Effector CD8-positive, alpha-beta T cell (primary cell): ENCODE data around the gene TNFRSF8.
A peak's percentile ranks its signal among the peaks of the same experiment; 100 is the strongest.

ENCODE experiments used
- DNase-seq: peaks from one replicate; lab custom pipeline; 2025; lab: John Stamatoyannopoulos, UW

Gene TNFRSF8

DNA sequence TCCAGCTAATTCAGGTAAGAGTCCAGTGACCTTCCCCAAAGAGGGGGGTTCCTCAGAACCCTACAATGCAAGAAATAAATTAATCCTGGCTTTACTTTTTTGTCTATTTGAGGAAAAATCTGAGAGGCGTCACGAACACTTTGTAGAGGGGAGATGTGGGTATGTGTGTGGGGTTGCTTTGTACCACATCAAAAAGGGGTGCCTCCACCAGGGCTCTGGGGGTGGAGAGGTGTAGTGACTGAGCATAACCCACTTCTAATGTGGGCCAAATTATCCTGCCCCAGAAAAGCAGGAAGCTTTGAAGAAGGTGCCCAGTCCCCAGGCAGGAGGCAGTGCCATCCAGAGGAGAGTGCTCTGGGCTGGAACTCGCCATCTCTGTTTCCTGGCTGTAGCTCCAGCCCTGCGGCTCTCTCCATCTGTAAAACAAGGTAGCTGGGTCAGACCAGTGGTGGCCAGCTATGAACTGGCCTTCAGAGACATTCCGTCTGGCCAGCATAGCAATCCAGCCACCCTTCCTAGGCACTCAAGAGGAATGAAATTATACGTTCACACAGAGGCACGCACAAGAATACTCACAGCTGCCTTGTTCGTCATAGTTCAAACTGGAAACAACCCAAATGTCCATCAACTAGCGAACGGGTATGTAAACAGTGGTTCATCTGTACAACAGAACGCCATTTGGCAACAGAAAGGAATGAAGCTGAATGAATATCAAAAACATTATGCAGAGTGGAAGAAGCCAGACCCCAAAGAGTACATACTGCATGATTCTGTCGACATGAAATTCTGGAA lies 58.3 kb downstream of the TNFRSF8 start:
- no peak for DNase-seq

- no peak for DNase-seq
Measured at GRCh38 chr1:12123172-12123571, 60.1 kb downstream of the TNFRSF8 start.

DNA sequence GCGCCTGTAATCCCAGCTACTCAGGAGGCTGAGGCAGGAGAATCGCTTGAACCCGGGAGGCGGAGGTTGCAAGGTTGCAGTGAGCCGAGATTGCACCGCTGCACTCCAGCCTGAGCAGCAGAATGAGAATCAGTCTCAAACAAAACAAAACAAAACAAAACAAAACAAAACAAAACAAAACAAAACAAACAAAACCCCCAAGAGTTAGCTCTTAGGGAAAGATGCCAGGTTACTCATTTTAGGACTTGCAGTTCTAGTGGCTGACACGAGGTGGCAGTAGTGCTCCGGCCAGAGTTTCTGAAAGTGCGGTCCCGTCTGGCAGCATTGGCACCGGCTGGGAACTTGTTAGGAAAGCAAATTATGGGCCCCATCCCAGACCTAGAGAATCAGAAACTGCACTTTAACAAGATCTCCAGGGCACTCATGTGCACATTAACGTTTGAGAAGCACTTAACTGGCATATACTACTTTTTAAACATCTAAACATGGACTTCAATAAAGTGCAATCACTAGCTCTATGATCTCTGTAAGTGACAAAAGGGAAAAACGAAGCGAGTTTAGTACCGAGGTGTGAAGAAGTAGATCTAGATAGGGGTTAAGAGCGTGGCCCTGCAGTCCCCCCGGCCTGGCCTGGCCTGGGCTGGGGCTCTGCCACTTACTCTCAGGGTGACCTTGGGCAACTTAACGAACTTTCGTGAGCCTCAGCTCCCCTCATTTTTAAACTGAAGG lies 61.8 kb downstream of the TNFRSF8 start:
- peak; percentile 71 for DNase-seq

DNA sequence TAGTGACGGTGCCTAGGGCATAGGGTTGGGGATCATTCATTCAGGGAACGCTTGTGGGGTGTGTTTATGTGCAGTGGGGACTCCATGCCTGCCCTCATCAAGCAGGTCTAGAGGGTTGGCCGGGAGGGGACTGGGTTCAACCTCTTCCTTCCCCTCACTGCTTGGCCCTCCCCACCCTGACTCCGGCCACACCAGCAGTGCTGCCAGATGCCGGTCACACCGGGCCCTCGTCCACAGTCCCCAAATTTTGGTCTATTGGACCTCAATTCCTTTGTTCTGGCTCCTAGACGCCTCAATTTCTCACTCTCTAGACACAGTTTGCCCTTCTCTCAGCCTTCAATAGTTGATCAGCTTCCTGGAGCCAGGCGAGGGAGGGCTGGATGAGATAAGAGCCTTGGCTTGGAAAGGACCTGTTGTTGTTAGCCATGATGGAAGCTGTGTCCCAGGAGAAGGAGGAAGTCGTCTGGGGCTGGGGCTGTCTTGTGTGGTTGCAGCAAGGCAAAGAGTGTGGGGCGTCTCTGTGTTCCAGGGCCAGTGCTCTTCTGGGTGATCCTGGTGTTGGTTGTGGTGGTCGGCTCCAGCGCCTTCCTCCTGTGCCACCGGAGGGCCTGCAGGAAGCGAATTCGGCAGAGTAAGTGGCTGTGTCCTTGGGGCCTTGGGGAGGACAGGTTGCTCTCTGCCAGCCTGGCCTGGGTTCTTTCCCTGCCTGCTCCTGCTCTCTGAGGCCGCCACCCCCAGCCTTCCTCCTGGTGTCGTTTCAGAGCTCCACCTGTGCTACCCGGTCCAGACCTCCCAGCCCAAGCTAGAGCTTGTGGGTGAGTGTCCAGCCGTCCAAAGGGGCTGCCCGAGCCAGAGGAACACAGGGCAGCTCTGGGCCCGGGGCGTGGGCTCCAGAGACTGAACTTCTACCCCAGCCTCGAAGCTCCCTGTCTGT lies 62.6 kb downstream of the TNFRSF8 start:
- DNase-seq, result no peak

- no peak for DNase-seq
Measured at GRCh38 chr1:12126781-12127180, 63.7 kb downstream of the TNFRSF8 start.

- DNase-seq, result no peak
Measured at GRCh38 chr1:12127206-12127810, 64.2 kb downstream of the TNFRSF8 start.

GRCh38 chr1:12128120-12128519 lies 65.0 kb downstream of the TNFRSF8 start:
- no peak for DNase-seq

DNA sequence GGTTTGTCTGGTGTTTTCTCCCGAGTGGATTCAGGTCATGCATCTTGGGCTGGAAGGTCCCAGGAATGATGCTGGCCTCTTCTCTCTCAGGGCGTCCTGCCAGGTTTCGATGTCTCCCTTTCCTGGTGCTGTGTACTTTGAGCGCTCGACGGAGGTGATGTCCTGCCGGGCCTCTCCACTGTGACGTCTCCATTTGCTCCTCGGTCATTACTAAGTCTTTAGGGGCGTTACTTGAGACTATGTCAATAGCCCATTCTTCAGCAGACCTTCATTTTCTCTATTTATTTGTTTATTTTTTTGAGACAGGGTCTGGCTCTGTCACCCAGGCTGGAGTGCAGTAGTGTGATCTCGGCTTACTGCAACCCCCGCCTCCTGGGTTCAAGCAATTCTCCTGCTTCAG lies 66.5 kb downstream of the TNFRSF8 start:
- DNase-seq, result no peak

DNA sequence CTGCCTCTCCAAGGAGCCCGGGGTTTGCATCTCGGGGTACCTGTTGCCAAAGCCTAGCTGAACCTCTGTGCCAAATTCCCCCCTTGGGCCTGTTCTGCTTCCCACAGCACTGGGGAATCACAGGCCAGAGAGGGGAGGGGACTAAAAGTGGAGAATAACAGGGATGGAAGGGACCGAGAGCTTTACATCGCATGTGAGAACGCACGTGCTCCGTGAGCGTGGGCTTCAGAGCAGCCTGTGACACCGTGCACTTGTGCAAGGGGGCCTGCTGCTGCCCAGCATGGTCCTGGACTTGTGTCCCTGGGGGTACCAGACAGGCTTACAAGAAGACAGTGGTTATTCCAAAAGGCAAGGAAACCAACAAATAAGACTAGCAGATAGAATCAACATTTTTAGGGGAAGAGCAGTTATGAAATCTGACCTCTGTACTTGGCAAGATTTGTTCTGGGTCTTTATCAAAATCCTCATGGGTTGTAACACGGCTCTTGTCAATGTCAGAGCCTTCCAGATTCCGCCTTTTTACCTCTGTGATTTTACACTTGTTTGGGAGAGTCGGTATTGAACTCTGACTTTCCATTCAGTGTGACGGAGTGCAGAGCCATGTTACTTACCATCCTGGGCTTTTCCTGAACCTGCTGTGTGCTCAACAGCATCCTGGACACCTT lies 67.5 kb downstream of the TNFRSF8 start:
- no peak for DNase-seq

DNA sequence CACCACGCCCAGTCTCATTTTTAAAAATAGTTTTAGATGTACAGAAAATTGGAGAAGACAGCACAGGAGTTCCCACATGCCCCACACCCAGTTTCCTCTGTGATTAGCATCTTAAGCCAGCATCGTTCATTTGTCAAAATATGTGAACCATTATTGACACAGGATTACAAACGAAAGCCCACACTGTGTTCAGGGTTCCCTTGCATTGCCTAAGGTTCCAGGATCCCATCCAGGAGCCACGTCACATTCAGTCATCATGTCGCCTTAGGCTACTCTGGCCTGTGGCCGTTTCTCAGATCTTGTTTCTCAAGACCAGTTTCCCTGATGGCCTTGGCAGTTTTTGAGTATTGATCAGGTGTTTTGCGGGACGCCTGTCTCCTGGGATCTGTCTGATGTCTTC lies 69.0 kb downstream of the TNFRSF8 start:
- no peak for DNase-seq

DNA sequence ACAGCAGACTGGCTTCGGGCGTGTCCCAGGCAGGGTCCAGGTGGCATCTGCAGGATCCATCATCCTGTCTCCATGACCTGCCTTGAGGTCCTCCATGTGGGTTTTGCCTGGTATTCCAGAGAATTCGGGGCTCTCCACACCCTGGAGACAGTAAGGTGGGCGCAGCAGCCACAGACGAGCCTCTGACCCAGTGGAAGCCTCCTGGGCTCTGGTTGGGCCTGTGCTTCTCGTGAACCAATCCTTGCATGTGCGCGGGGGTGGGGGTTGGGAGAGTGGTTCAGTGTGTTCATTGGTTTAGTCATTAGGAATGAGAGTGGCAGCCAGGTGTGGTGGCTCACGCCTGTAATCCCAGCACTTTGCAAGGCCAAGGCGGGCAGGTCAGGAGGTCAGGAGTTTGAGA lies 71.6 kb downstream of the TNFRSF8 start:
- no peak for DNase-seq

GRCh38 chr1:12135612-12136011 lies 72.5 kb downstream of the TNFRSF8 start:
- no peak for DNase-seq

DNA sequence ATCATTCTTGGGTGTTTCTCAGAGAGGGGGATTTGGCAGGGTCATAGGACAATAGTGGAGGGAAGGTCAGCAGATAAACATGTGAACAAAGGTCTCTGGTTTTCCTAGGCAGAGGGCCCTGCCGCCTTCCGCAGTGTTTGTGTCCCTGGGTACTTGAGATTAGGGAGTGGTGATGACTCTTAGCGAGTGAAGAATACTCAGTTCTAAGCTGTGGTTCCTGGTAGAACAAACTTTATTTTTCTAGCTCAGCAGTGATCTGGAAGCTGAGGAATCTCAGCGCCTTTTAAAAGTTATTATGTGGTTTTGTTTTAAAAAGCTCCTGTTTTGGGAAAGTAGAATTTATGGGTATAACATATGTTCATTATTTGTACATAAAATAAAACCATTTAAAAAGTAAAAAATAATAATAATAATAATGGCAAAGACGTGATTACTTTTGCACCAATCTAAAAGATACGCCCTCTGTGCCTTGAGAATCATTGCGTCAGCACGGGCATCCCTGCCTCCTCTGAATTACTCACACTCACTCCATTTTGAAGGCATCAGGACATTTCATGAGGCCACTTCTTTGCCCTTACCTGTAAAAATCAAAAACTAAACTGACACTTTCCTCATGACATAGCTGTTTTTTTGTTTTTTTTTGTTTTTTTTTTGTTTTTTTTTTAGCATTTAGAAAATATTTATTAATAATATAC lies 74.0 kb downstream of the TNFRSF8 start:
- DNase-seq, result no peak

DNA sequence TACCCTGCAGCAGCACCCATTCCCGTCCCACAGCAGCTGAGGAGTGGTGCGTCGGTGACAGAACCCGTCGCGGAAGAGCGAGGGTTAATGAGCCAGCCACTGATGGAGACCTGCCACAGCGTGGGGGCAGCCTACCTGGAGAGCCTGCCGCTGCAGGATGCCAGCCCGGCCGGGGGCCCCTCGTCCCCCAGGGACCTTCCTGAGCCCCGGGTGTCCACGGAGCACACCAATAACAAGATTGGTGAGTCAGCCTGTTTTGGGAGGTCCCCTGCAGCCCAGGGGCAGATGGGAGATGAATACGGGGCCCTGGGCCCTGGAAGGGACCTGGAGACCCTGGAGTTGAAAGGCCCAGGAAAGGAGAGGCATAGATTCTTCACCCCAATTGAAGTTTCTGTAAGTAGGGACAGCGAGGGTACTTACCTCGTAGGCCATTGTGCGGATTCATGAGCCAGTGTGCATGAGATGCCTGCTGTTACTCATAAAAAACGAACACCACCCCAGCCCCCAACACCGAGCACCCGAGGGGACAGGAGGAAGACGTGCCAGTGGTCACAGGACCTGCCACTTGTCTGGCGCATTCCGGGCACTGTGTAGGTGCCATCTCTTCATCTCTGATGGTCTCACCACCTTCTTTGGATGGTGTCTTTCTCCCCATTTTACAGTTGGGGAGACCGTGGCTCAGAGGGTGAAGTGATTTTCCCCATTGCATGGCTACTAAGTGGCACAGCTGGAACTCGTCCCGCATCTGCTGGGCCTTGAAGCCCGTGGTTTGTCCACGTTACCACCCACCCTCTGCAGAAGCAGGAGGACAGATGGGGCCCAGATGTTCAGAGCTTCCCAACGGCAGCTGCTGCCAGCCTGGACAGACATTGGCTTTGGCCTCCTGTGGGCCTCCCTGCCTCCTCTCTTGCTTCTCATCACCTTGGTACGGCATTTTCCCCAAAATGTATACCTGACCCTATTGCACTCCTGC lies 75.4 kb downstream of the TNFRSF8 start:
- no peak for DNase-seq

DNA sequence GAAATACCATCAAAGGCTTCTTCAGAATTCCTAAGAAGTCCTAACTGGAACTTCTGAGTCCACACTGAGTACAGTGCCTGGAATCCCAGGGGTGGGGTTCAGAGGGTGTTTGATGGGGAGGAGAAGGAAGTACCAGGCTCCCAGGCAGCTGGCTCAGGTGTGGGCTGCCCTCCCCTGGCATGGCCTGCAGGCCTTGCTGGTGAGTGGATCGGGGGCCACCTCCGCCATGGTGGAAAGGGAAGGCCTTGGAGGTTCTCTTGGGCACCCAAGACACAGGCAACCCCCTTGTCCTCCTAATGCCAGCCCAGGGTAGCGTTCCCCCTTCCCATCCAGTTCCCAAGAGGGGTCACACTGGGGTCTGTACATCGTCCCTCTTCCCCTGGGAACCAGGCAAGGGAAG lies 76.9 kb downstream of the TNFRSF8 start:
- no peak for DNase-seq

- DNase-seq, result no peak
Measured at GRCh38 chr1:12140515-12141162, 77.5 kb downstream of the TNFRSF8 start.

DNA sequence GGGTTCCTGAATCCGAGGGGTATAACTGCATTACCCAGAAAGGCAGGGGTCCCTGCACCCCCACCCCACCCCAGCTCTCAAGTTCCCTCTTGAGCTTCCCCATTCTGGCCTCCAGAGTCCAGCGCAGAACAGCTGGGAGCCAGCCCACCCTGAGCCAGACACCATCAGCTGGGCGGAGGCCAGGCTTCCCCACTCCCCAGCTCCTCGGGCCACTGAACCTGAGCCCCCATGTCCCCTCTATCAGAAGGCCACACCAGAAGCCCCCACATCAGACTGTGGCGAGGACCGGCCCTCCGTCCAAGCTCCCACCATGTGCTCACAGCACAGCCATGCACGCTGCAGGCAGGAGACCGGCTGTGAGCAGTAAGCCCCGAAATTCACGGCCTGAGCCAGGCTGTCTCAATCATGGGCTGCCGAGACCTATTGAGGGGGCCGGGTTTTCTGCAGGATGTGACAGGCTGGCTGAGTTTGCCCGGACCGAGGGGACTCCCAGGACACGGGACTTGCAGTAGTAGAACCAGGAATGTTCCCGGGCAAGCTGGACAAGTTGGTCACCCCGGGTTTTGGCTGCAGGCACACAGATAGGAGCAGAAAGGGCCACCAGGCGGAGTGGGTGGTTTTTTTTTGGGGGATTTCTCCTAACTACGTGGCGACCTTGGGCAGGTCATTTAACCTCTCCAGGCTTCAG lies 78.2 kb downstream of the TNFRSF8 start:
- no peak for DNase-seq

- DNase-seq, result no peak
Measured at GRCh38 chr1:12142141-12142823, 79.2 kb downstream of the TNFRSF8 start.
